HCT116 (cell line): ENCODE data around the gene GPRC5C. TPM values are rescaled to one million over a fixed set of nuclear protein-coding genes. Genes with fewer than 3 reads are reported as not detected.

Experiments used
- ATAC-seq: fragments of 200-7000 bp; cut with Tn5 transposase; 2 replicates; pipeline ENCODE4 v1.9.1; 2020; ENCODE audit warnings: mild to moderate bottlenecking, moderate library complexity
- BruUV-seq: library from RNA; stranded (reverse); fragments of 400-500 nt; replicated peaks from 2 replicates; lab custom pipeline; 2021; lab: Mats Ljungman, UMichigan
- CTCF ChIA-PET: fragments of 300-600 bp; sonication (Branson Sonifier 250); formaldehyde crosslinking; loops from one replicate; lab custom pipeline; 2021; ENCODE audit warnings: antibody characterized with exemption; lab: Charles Lee
- POLR2A ChIA-PET: fragments of 300-600, 350-600 bp; sonication (Branson Sonifier 250); formaldehyde crosslinking; loops from one replicate; lab custom pipeline; 2021; ENCODE audit warnings: antibody characterized with exemption; lab: Charles Lee
- RAD21 ChIA-PET, 2 experiments: fragments of 300-600 bp; sonication (Branson Sonifier 250); formaldehyde crosslinking; loops; one replicate each; lab custom pipeline; 2023; ENCODE audit warnings: low total read pairs in 2 of 2; ENCODE audit not compliant: uncharacterized antibody in 2 of 2, unreplicated experiment in 2 of 2, low non-redundant PET in 1 of 2; lab: Charles Lee
- DNase-seq: peaks from one replicate; pipeline ENCODE4 v3.0.0-alpha.2; 2010; ENCODE audit warnings: low read depth, low spot score
- H2AFZ ChIP-seq: fragments of 200-600 bp; shearing (Covaris generic), sonication (generic); 2 replicates; pipeline ENCODE4 v1.6.1; 2017; ENCODE audit warnings: low read depth, mixed run types, mixed read lengths, antibody characterized with exemption, low read length; ENCODE audit not compliant: poor library complexity, severe bottlenecking
- H3K27ac ChIP-seq: 2 replicates; pipeline ENCODE4 v1.5.1; 2012; ENCODE audit warnings: low read depth, low read length
- H3K27me3 ChIP-seq: fragments of 200-600 bp; sonication (generic); 2 replicates; pipeline ENCODE4 v1.6.1; 2016; ENCODE audit warnings: mixed run types, low read length, mixed read lengths; ENCODE audit not compliant: insufficient read depth
- H3K36me3 ChIP-seq, 2 experiments: fragments of 200-500 bp in 1 of 2; fragments of 200-600 bp in 1 of 2; sonication (Bioruptor generic) in 1 of 2; sonication (generic) in 1 of 2; 2 replicates each; pipeline versions ENCODE4 v1.5.1 to v1.6.1; 2014 to 2016; ENCODE audit warnings: low read length in 2 of 2, inconsistent platforms in 1 of 2, mixed read lengths in 1 of 2, mixed run types in 1 of 2; ENCODE audit not compliant: insufficient read depth in 2 of 2, control insufficient read depth in 1 of 2
- H3K4me1 ChIP-seq, 2 experiments: fragments of 200-600 bp in 1 of 2; sonication (generic) in 1 of 2; 2 replicates each; pipeline versions ENCODE4 v1.5.1 to v1.6.1; 2012 to 2017; ENCODE audit warnings: low read length in 2 of 2, inconsistent platforms in 1 of 2, mild to moderate bottlenecking in 1 of 2, mixed read lengths in 1 of 2, mixed run types in 1 of 2, moderate library complexity in 1 of 2; ENCODE audit not compliant: insufficient read depth in 2 of 2, control insufficient read depth in 1 of 2
- H3K4me2 ChIP-seq: fragments of 200-600 bp; sonication (generic); 2 replicates; pipeline ENCODE4 v1.6.1; 2017; ENCODE audit warnings: mixed run types, low read length, mixed read lengths
- H3K4me3 ChIP-seq, 2 experiments: fragments of 200-600 bp in 1 of 2; sonication (generic) in 1 of 2; replicated peaks in 1 of 2; 2 replicates each; pipeline ENCODE4 v1.5.1; 2011 to 2016; ENCODE audit warnings: low read length in 2 of 2, control low read depth in 1 of 2, low read depth in 1 of 2, mild to moderate bottlenecking in 1 of 2, mixed read lengths in 1 of 2, mixed run types in 1 of 2
- H3K79me2 ChIP-seq: fragments of 200-600 bp; sonication (generic); 2 replicates; pipeline ENCODE4 v1.6.1; 2017; ENCODE audit warnings: mild to moderate bottlenecking, mixed run types, low read length, moderate library complexity, mixed read lengths; ENCODE audit not compliant: insufficient read depth
- H3K9ac ChIP-seq: fragments of 200-600 bp; sonication (generic); 2 replicates; pipeline ENCODE4 v1.6.1; 2016; ENCODE audit warnings: low read length, mixed read lengths
- H3K9me2 ChIP-seq: fragments of 200-600 bp; sonication (generic), shearing (Covaris generic); 2 replicates; pipeline ENCODE4 v1.6.1; 2017; ENCODE audit warnings: mixed run types, mild to moderate bottlenecking, moderate library complexity; ENCODE audit not compliant: insufficient read depth
- H3K9me3 ChIP-seq, 2 experiments: fragments of 200-500 bp in 1 of 2; fragments of 200-600 bp in 1 of 2; sonication (Bioruptor generic) in 1 of 2; sonication (generic) in 1 of 2; 2 replicates each; pipeline ENCODE4 v1.6.1; 2014 to 2017; ENCODE audit warnings: low read length in 2 of 2, mixed read lengths in 2 of 2, inconsistent platforms in 1 of 2, low read depth in 1 of 2, mild to moderate bottlenecking in 1 of 2, mixed run types in 1 of 2, moderate library complexity in 1 of 2; ENCODE audit not compliant: control insufficient read depth in 1 of 2, insufficient read depth in 1 of 2
- H4K20me1 ChIP-seq: fragments of 200-600 bp; sonication (generic), shearing (Covaris generic); 2 replicates; pipeline ENCODE4 v1.6.1; 2017; ENCODE audit warnings: mixed run types, mild to moderate bottlenecking, moderate library complexity; ENCODE audit not compliant: insufficient read depth
- CBX3 ChIP-seq: IDR thresholded peaks from 2 replicates; pipeline ENCODE4 v1.6.1; 2012; ENCODE audit warnings: low read depth
- EGR1 ChIP-seq: IDR thresholded peaks from 2 replicates; pipeline ENCODE4 v1.6.1; 2012; ENCODE audit warnings: low read depth
- ELF1 ChIP-seq: IDR thresholded peaks from 2 replicates; pipeline ENCODE4 v1.6.1; 2012; ENCODE audit warnings: low read depth, borderline replicate concordance
- EZH2 ChIP-seq: fragments of 200-600 bp; sonication (generic); IDR thresholded peaks from 2 replicates; pipeline ENCODE4 v1.6.1; 2017; ENCODE audit warnings: antibody characterized with exemption, mixed run types
- EZH2phosphoT487 ChIP-seq: fragments of 200-600 bp; IDR thresholded peaks from 2 replicates; pipeline ENCODE4 v1.6.1; 2018; ENCODE audit warnings: antibody characterized with exemption, borderline replicate concordance
- JUND ChIP-seq: IDR thresholded peaks from 2 replicates; pipeline ENCODE4 v1.6.1; 2012
- POLR2A ChIP-seq: IDR thresholded peaks from 2 replicates; pipeline ENCODE4 v1.7.0; 2011; ENCODE audit warnings: borderline replicate concordance; ENCODE audit not compliant: insufficient read depth, insufficient read length; ENCODE audit errors: extremely low read depth
- POLR2AphosphoS5 ChIP-seq: IDR thresholded peaks from 2 replicates; pipeline ENCODE4 v1.6.1; 2011; ENCODE audit warnings: mild to moderate bottlenecking, low read depth, low read length, moderate library complexity
- RAD21 ChIP-seq: IDR thresholded peaks from 2 replicates; pipeline ENCODE4 v1.6.1; 2012; ENCODE audit warnings: low read depth, mild to moderate bottlenecking
- SIN3A ChIP-seq: IDR thresholded peaks from 2 replicates; pipeline ENCODE4 v1.6.1; 2012; ENCODE audit warnings: low read depth
- SP1 ChIP-seq: IDR thresholded peaks from 2 replicates; pipeline ENCODE4 v1.6.1; 2012; ENCODE audit warnings: low read depth
- SRF ChIP-seq: IDR thresholded peaks from 2 replicates; pipeline ENCODE4 v1.6.1; 2012; ENCODE audit warnings: low read depth
- YY1 ChIP-seq: IDR thresholded peaks from 2 replicates; pipeline ENCODE4 v1.6.1; 2011; ENCODE audit warnings: low read length, low read depth, moderate library complexity, mild to moderate bottlenecking; ENCODE audit not compliant: insufficient replicate concordance; ENCODE audit errors: extremely low read depth
- ZNF274 ChIP-seq: fragments of 200-500 bp; sonication (Bioruptor generic); IDR thresholded peaks from 2 replicates; pipeline ENCODE4 v1.6.1; 2014; ENCODE audit warnings: mild to moderate bottlenecking, low read depth, low read length, inconsistent platforms
- intact Hi-C: fragments of 100-400 bp; cut with micrococcal nuclease; formaldehyde crosslinking; loops from 2 replicates; pipeline ENCODE4 v1.10.0; 2022
- total RNA-seq: library from RNA; stranded (reverse); gene quantifications from one replicate; pipeline ENCODE4 v1.2.1, GENCODE V29; 2021; ENCODE audit not compliant: unreplicated experiment
- TF ChIP-seq, protein P1 (sequence below): IDR thresholded peaks from 2 replicates; pipeline ENCODE4 v1.6.1; 2011; ENCODE audit warnings: mild to moderate bottlenecking, low read length, moderate library complexity; ENCODE audit not compliant: insufficient replicate concordance; ENCODE audit errors: extremely low read depth
- TF ChIP-seq, protein P2 (sequence below): IDR thresholded peaks from 2 replicates; pipeline ENCODE4 v1.6.1; 2012
- TF ChIP-seq, protein P3 (sequence below), 3 experiments: fragments of 200-600 bp in 1 of 3; sonication (generic) in 1 of 3; IDR thresholded peaks in 2 of 3; conservative IDR thresholded peaks in 1 of 3; 2 replicates each; pipeline ENCODE4 v1.5.1; 2012 to 2017; ENCODE audit warnings: low read depth in 2 of 3, low read length in 2 of 3, antibody characterized with exemption in 1 of 3, borderline replicate concordance in 1 of 3, control low read depth in 1 of 3, mild to moderate bottlenecking in 1 of 3, mixed read lengths in 1 of 3, mixed run types in 1 of 3, moderate library complexity in 1 of 3; ENCODE audit not compliant: insufficient read depth in 1 of 3
- TF ChIP-seq, protein P4 (sequence below): IDR thresholded peaks from 2 replicates; pipeline ENCODE4 v1.6.1; 2012; ENCODE audit warnings: low read depth

The GPRC5C gene
- total RNA-seq, 1 experiment from 2014 or later = 54.4 TPM

DNA sequence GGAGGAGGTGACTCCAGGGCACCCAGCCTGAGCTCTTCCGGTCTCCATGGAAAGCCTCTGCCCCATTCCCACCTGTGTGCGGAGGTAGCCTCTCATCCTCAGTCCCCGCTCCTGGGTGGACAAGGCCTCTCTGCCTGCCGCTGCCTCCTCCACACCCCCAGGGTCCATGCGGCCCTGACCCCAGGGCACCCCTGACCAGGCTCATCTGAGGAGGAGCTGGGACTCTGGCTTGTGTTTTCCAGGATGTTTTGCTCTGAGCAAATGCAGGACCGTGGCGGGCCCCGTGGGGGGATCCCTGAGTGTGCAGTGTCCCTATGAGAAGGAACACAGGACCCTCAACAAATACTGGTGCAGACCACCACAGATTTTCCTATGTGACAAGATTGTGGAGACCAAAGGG is 41.4 kb downstream of the GPRC5C start:
- CTCF ChIA-PET = no interaction called here
- intact Hi-C loops = no loop called here

More for the DNA sequence above, 41.4 kb downstream of the GPRC5C start:
- H3K27me3 ChIP-seq = peaks cover 5% of the 10 kb centered on the region
- ChIA-PET RAD21 (no interaction called here), POLR2A (no interaction called here)
- H3K9ac ChIP-seq = no peak overlapping the region
- no peaks in the 10 kb centered on the region for H3K9me2 ChIP-seq
- peaks cover 4 to 12% of the 10 kb centered on the region in 2 experiments; a peak in 2 of 4 replicates for H3K9me3 ChIP-seq
- H4K20me1 ChIP-seq = no peaks in the 10 kb centered on the region
- no peak overlapping the region for H2AFZ ChIP-seq
- no peak overlapping the region for H3K4me3 ChIP-seq
- H3K27ac ChIP-seq = no peak overlapping the region
- no TSS peak for BruUV-seq
- ATAC-seq = no peak
- H3K79me2 ChIP-seq = no peaks in the 10 kb centered on the region
- TF ChIP-seq ZNF274 (no peak), SIN3A (no peak), POLR2AphosphoS5 (no peak), EZH2phosphoT487 (no peak), YY1 (no peak), ELF1 (no peak), JUND (no peak), SRF (no peak), SP1 (no peak), POLR2A (no peak), EGR1 (no peak), RAD21 (no peak), CBX3 (no peak), EZH2 (no peak)
- TF ChIP-seq, protein P1, sequence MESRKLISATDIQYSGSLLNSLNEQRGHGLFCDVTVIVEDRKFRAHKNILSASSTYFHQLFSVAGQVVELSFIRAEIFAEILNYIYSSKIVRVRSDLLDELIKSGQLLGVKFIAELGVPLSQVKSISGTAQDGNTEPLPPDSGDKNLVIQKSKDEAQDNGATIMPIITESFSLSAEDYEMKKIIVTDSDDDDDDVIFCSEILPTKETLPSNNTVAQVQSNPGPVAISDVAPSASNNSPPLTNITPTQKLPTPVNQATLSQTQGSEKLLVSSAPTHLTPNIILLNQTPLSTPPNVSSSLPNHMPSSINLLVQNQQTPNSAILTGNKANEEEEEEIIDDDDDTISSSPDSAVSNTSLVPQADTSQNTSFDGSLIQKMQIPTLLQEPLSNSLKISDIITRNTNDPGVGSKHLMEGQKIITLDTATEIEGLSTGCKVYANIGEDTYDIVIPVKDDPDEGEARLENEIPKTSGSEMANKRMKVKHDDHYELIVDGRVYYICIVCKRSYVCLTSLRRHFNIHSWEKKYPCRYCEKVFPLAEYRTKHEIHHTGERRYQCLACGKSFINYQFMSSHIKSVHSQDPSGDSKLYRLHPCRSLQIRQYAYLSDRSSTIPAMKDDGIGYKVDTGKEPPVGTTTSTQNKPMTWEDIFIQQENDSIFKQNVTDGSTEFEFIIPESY = no peak
- TF ChIP-seq, protein P2, sequence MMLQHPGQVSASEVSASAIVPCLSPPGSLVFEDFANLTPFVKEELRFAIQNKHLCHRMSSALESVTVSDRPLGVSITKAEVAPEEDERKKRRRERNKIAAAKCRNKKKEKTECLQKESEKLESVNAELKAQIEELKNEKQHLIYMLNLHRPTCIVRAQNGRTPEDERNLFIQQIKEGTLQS = no peak
- TF ChIP-seq, protein P3, sequence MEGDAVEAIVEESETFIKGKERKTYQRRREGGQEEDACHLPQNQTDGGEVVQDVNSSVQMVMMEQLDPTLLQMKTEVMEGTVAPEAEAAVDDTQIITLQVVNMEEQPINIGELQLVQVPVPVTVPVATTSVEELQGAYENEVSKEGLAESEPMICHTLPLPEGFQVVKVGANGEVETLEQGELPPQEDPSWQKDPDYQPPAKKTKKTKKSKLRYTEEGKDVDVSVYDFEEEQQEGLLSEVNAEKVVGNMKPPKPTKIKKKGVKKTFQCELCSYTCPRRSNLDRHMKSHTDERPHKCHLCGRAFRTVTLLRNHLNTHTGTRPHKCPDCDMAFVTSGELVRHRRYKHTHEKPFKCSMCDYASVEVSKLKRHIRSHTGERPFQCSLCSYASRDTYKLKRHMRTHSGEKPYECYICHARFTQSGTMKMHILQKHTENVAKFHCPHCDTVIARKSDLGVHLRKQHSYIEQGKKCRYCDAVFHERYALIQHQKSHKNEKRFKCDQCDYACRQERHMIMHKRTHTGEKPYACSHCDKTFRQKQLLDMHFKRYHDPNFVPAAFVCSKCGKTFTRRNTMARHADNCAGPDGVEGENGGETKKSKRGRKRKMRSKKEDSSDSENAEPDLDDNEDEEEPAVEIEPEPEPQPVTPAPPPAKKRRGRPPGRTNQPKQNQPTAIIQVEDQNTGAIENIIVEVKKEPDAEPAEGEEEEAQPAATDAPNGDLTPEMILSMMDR (IDR thresholded peaks at IDR 0.05 in 2 of 3, conservative IDR thresholded peaks at IDR 0.05 in 1 of 3; ENCODE audit: borderline replicate concordance in 1 of 3, insufficient read depth in 1 of 3, low read depth in 2 of 3, low read length in 2 of 3) = no peak
- TF ChIP-seq, protein P4, sequence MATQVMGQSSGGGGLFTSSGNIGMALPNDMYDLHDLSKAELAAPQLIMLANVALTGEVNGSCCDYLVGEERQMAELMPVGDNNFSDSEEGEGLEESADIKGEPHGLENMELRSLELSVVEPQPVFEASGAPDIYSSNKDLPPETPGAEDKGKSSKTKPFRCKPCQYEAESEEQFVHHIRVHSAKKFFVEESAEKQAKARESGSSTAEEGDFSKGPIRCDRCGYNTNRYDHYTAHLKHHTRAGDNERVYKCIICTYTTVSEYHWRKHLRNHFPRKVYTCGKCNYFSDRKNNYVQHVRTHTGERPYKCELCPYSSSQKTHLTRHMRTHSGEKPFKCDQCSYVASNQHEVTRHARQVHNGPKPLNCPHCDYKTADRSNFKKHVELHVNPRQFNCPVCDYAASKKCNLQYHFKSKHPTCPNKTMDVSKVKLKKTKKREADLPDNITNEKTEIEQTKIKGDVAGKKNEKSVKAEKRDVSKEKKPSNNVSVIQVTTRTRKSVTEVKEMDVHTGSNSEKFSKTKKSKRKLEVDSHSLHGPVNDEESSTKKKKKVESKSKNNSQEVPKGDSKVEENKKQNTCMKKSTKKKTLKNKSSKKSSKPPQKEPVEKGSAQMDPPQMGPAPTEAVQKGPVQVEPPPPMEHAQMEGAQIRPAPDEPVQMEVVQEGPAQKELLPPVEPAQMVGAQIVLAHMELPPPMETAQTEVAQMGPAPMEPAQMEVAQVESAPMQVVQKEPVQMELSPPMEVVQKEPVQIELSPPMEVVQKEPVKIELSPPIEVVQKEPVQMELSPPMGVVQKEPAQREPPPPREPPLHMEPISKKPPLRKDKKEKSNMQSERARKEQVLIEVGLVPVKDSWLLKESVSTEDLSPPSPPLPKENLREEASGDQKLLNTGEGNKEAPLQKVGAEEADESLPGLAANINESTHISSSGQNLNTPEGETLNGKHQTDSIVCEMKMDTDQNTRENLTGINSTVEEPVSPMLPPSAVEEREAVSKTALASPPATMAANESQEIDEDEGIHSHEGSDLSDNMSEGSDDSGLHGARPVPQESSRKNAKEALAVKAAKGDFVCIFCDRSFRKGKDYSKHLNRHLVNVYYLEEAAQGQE = no peak
- H3K4me1 ChIP-seq = no peaks in the 10 kb centered on the region
- no peak overlapping the region for H3K4me2 ChIP-seq
- H3K36me3 ChIP-seq = no peaks in the 10 kb centered on the region
- no peak for DNase-seq
